DLD1 (cell line): Measurements from ENCODE around the gene GOLGA6L2.

ENCODE experiments used
- in situ Hi-C: cut with HindIII; loops from 2 replicates; pipeline ENCODE4 v1.10.0; 2017; ENCODE audit warnings: low sequenced_read_pairs

GOLGA6L2 gene, protein sequence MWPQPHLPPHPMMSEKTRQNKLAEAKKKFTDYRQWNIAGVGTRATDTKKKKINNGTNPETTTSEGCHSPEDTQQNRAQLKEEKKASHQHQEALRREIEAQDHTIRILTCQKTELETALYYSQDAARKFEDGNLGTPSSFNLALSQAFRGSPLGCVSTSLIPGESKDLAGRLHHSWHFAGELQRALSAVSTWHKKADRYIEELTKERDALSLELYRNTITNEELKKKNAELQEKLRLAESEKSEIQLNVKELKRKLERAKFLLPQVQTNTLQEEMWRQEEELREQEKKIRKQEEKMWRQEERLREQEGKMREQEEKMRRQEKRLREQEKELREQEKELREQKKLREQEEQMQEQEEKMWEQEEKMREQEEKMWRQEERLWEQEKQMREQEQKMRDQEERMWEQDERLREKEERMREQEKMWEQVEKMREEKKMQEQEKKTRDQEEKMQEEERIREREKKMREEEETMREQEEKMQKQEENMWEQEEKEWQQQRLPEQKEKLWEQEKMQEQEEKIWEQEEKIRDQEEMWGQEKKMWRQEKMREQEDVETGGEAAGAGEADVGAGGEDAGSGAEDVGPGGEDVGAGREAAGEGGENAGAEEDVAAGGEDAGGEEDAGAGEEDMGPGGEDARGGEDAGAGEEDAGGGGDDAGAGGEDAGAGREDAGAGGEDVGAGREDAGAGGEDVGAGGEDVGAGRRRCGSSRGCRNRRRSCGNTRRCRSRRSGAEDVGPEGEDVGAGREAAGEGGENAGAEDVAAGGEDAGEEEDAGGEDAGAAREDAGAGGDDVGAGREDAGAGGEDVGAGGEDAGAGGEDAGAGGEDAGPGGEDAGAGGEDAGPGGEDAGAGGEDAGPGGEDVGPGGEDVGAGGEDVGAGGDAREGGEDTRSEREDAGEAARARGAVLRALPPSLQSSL

GRCh38 chr15:23447107-23447500, at the start of gene GOLGA6L2:
Gene GOLGA6L2 (minus strand): TSS chr15:23447243. CDS start chr15:23447181, 62 bp downstream.
- in situ Hi-C loops, result no loop called here

DNA sequence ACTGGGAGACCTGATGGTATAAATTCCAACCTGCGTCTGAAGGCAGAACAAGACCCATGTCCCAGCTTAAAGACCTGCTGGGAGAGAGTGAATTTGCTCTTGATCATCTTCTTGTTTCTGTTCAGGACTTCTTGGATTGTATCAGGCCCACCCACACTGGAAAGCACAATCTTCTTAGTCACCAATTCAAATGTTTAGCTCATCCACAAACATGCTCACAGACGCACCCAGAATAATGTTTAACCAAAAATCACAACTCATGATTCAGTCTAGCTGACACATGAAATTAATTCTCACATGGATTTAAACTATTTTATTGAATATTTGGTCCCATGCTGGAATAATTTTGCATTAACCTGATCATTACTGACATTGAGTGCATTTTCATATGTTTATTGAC, 37.8 kb upstream of the GOLGA6L2 start:
- in situ Hi-C loops, result no loop called here

- in situ Hi-C loops, result no loop called here
Measured at GRCh38 chr15:23483821-23484299, 36.8 kb upstream of the GOLGA6L2 start.

- in situ Hi-C loops, result no loop called here
Measured at GRCh38 chr15:23482764-23483489, 35.9 kb upstream of the GOLGA6L2 start.

DNA sequence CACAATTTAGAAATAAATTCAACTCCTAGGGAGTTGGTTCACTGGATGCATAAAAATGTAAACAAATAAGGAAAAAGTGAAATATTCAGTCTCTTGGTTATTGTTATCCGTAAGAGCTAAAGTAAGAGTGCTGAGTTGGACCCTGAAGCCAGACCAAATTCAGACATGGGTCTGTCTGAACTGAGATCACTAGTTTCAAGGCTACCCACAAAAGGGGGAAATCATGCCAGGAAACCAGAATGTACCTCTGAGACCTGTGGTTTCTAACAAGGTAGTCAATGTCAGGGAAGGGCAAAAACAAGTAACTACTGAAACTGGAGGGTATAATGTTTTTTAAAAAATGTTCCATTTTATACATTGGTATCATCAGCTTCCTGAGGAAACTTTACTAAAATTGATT, 35.2 kb upstream of the GOLGA6L2 start:
- in situ Hi-C loops, result no loop called here

GRCh38 chr15:23477920-23478319, 30.9 kb upstream of the GOLGA6L2 start:
- in situ Hi-C loops, result no loop called here

GRCh38 chr15:23472678-23473077, 25.6 kb upstream of the GOLGA6L2 start:
- in situ Hi-C loops, result no loop called here

- in situ Hi-C loops, result no loop called here
Measured at GRCh38 chr15:23472033-23472432, 25.0 kb upstream of the GOLGA6L2 start.

- in situ Hi-C loops, result no loop called here
Measured at GRCh38 chr15:23467110-23467600, 20.1 kb upstream of the GOLGA6L2 start.

DNA sequence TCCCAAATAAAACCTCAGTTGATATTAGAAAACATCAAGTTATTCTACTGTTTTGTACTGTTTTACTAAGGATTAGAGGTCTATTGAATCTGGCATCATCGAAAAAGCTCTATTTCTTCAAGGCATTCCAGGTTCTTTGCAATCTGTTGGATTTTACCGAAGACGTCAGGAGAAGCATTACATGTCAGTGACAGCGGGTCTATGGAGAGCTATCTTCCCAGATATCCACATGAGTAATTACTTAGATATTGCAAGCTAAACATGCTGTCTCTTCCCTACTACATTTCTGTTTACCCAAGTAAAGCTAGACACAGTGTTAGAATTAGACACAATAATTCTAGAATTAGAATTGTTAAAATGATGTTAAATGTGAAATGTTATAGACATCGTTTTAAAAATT, 10.8 kb upstream of the GOLGA6L2 start:
- in situ Hi-C loops, result no loop called here

- in situ Hi-C loops, result no loop called here
Measured at GRCh38 chr15:23446215-23447106, 582 bp downstream of the GOLGA6L2 start.

- in situ Hi-C loops, result no loop called here
Measured at GRCh38 chr15:23444269-23444668, 2.8 kb downstream of the GOLGA6L2 start.

DNA sequence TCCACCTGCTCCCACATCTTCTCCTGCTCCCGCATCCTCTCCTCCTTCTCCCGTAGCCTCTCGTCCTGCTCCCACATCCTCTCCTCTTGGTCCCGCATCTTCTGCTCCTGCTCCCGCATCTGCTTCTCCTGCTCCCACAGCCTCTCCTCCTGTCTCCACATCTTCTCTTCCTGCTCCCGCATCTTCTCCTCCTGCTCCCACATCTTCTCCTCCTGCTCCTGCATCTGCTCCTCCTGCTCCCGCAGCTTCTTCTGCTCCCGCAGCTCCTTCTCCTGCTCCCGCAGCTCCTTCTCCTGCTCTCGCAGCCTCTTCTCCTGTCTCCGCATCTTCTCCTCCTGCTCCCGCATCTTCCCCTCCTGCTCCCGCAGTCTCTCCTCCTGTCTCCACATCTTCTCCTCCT, 5.8 kb downstream of the GOLGA6L2 start:
- in situ Hi-C loops, result no loop called here

DNA sequence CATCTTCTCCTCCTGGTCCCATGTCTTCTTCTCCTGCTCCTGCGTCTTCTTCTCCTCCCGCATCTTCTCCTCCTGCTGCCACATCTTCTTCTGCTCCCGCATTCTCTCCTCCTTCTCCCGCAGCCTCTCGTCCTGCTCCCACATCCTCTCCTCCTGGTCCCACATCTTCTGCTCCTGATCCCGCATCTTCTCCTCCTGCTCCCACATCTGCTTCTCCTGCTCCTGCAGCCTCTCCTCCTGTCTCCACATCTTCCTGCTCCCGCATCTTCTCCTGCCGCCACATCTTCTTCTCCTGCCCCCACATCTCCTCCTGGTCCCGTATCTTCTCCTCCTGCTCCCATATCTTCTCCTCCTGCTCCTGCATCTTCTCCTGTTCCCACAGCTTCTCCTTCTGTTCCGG, 6.4 kb downstream of the GOLGA6L2 start:
- in situ Hi-C loops, result no loop called here

DNA sequence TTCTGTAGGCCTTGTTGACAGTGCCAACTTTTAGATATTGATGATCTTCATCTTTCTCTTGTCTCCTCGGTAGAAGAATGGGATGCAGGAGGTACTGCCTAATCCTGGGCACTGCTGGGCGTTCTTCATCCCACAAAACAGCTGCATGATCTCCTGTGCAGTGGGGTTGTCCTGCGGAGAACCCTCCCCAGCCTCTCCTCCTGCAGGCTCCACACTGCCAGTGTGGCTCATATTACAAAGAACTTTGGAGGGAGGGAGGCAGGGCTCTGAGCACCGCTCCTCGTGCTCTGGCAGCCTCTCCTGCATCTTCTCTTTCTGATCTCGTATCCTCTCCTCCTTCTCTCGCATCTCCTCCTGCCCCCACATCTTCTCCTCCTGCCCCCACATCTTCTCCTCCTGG, 7.5 kb downstream of the GOLGA6L2 start:
- in situ Hi-C loops, result no loop called here

DNA sequence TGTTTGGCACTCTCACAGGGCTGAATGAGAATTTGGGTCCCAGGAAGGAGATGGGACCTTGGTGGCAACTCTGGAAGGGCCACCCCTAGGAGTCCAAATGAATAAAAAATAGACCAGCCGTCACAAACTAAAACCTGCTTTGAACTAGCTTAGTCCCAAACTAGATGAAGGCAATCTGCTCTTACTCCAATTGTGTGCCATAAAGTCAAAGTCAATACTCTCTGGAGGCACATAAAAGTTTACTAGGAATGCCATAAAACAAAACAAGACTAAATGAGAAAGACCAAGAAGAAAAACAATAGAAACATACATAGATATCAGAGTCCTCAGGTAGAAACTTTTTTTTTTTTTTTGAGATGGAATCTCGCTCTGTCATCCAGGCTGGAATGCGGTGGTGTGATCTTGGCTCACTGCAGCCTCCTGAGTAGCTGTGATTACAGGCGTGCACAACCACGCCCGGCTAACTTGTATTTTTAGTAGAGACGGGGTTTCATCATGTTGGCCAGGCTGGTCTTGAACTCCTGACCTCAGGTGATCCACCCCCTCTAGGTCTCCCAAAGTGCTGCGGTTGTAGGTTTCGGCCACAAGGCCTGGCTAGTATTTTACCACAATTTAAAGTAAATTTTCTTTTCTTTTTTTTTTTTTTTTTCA, 8.1 kb downstream of the GOLGA6L2 start:
- in situ Hi-C loops, result no loop called here

- in situ Hi-C loops, result no loop called here
Measured at GRCh38 chr15:23437673-23438072, 9.4 kb downstream of the GOLGA6L2 start.

DNA sequence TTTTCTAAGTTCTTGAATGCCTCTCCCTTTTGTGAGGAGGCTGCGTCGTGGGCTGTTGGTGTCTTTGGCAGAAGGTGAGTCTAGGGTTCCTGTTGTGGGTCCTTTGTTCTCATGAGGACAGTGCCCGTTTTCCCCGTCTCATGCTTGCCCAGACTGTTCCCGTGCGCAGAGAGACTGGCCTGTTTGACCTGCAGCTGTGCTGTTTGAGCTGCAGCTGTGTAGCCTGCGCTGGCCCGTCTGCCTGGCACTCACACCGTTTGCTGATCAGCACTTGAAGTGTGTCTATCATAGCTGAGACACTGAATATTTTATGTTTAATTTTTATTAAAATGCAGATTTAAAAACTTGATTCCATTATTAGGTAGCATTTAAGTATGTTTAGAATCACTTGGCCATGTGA, 9.9 kb downstream of the GOLGA6L2 start:
- in situ Hi-C loops, result no loop called here

GRCh38 chr15:23436421-23436820, 10.6 kb downstream of the GOLGA6L2 start:
- in situ Hi-C loops, result no loop called here
